Measurements from ENCODE around the gene SUGP1.
"Not testable (repeated sequence)": the region's sequence is repeated elsewhere in the genome, so short reads cannot be mapped to it uniquely, and the experiment has no call there.

The SUGP1 gene, protein sequence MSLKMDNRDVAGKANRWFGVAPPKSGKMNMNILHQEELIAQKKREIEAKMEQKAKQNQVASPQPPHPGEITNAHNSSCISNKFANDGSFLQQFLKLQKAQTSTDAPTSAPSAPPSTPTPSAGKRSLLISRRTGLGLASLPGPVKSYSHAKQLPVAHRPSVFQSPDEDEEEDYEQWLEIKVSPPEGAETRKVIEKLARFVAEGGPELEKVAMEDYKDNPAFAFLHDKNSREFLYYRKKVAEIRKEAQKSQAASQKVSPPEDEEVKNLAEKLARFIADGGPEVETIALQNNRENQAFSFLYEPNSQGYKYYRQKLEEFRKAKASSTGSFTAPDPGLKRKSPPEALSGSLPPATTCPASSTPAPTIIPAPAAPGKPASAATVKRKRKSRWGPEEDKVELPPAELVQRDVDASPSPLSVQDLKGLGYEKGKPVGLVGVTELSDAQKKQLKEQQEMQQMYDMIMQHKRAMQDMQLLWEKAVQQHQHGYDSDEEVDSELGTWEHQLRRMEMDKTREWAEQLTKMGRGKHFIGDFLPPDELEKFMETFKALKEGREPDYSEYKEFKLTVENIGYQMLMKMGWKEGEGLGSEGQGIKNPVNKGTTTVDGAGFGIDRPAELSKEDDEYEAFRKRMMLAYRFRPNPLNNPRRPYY

DNA sequence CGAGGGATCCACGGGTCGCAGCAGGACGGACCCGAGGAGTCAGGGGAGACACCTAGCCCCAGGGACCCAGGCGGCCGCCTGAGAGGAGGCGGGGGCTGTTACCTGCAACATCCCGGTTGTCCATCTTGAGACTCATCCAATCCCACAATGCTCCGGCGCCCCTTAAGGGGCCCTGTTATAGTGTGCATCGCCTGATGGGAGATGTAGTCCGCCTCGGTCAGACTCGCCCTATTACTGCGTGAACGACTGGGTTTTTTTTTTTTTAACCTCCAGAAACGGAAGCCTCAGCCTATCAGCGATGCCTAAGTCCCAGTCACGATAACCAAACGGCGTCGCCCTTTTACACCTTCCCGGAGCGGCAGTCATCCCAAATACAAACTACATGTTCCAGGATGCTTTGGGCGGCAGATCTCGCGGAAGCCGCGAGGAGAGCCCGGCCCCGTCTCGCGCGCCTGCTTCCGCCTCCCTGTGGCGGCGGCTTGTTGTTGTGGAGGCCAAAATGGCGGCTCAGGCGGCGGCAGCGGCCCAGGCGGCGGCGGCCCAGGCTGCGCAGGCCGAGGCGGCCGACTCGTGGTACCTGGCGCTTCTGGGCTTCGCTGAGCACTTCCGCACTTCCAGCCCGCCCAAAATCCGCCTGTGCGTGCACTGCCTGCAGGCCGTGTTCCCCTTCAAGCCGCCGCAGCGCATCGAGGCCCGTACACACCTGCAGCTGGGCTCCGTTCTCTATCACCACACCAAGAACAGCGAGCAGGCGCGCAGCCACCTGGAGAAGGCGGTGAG is at the start of gene SUGP1, which contains the start of gene MAU2:
Gene SUGP1, minus strand, starts transcription at position 149 of the 780 bp plus-strand sequence. Its CDS starts 13 bp downstream, at position 136.
Gene MAU2, plus strand, starts transcription at position 469 of the 780 bp plus-strand sequence. Its CDS starts 31 bp downstream, at position 500.
- DNase-seq: peak; percentile 89 to 98

GRCh38 chr19:19368087-19368486 is 47.8 kb upstream of the SUGP1 start:
- DNase-seq: no peak

- peak; percentile 28 to 70 for DNase-seq
Measured at GRCh38 chr19:19366434-19367396, 46.4 kb upstream of the SUGP1 start.

- DNase-seq: no peak
Measured at GRCh38 chr19:19362075-19362474, 41.8 kb upstream of the SUGP1 start.

DNA sequence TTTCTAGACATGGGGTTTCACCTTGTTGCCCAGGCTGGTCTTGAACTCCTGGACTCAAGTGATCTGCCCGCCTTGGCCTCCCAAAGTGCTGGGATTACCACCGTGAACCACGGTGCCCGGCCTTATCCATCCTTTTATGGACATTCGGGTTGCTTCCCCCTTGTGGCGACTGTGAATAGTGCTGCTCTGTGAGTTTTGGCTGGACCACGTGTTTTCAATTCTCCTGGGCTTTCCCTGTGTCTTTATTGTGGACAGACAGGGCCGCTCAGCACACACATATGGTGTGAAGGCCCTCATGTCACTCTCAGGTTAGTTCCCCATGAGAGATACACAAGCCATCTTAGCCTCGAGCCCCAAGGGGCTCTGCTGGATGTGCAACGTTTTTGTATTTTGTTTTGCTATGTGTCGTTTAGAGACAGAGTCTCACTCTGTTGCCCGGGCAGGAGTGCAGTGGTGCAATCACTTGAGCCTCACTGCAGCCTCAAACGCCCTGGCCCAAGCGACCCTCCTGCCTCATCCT is 40.8 kb upstream of the SUGP1 start:
- DNase-seq: peak; percentile 76 to 93

- no peak for DNase-seq
Measured at GRCh38 chr19:19356901-19357566, 36.7 kb upstream of the SUGP1 start.

GRCh38 chr19:19356500-19356899 is 36.2 kb upstream of the SUGP1 start:
- DNase-seq: no peak

DNA sequence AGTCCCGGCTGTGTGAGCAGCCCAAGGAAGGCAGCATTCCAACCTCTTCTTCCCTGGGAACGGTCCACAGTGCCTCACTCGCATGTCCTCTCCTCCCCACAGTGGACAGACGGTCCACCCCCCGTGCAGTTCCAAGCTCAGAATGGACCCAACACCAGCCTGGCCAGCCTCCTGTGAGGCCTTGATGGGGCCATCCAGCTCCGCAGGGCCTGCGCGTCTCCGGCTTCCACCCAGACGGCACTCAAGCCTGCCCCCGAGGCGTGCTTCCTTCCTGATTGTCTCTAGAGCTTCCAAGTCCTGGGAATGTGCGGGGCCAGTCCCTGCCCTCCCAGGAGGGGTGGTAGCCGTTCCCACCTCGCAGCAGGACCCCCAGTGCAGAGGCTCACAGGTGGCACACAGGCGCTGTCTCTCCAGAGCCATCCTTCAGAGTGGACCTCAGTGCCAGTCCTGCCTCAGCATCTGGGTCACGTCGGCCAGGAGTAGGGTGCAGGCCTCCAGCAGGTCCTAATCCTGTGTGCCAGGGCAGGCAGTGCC is 35.4 kb upstream of the SUGP1 start:
- DNase-seq: no peak

GRCh38 chr19:19354932-19355331 is 34.6 kb upstream of the SUGP1 start:
- no peak for DNase-seq

GRCh38 chr19:19354007-19354406 is 33.7 kb upstream of the SUGP1 start:
- no peak for DNase-seq

DNA sequence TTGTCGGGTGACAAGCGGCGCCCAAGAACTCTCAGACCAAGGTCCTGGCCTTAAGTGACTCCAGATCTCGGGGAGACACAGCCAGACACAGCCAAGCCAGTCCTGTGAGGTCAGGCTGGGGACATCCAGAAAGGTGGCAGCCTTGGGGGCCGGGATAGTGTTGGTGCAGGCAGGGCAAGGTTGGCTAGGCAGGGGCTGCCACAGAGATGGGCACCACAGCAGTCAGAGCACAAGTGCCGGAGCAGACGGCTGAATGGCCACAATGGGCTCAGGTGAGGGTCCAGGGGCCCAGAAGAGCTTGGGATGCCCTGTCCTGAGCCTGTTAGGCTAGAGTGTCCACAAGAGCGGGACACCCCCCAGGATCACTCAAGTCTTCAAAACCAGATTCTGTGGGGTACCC is 32.5 kb upstream of the SUGP1 start:
- DNase-seq: no peak

- not testable (repeated sequence) for DNase-seq
Measured at GRCh38 chr19:19350756-19351155, 30.4 kb upstream of the SUGP1 start.

DNA sequence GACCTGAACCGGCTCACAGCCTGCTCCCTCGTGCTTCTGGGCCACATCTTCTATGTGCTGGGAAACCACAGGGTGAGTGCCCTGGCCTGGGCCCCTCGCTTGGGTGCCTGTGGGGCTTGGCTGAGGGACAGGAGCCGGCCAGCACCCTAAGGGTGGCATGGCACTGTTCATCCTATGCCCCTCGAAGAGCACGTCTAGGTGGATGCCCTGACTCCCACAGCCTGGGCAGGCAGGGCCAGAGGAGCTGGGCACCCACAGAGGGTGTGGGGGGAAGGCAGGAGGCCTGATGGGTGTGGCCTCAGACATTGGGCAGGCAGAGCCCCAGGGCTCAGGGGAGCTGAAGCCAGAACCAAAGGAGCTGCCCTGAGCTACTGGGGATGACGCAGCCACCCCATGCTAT is 29.1 kb upstream of the SUGP1 start:
- DNase-seq: no peak

GRCh38 chr19:19348266-19348665 is 28.0 kb upstream of the SUGP1 start:
- no peak for DNase-seq

DNA sequence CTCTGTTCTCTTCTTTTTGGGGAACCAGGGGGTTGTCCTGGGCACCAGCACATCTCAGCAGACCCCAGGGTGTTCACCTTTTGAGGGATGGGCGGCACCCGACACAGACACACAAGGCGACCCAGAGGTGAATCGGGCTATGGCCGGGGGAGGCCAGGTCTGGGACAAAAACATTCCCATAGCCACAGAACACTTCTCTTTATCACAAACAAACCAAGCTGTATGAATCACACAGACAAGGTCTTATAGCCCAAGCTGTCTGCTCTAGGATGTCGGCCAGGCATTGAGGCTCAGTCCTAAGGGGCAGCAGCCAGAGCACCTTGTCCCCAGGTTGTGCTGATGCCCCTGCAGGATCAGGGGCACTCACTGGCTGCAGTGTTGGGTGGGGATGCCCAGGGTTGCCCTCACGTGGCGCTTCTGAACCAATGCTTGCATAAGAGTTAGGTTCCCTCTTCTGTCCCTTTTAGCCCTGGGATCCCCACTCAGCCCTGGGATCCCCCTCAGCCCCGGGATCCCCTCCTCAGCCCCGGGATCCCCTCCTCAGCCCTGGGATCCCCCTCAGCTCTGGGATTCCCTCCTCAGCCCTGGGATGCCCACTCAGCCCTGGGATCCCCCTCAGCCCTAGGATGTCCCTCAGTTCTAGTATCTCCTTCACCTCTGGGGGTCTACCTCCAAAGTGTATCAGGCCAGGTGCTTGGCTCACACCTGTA is 27.2 kb upstream of the SUGP1 start:
- no peak for DNase-seq

GRCh38 chr19:19345970-19346369 is 25.7 kb upstream of the SUGP1 start:
- no peak for DNase-seq

GRCh38 chr19:19345232-19345631 is 24.9 kb upstream of the SUGP1 start:
- no peak for DNase-seq

GRCh38 chr19:19343762-19344161 is 23.5 kb upstream of the SUGP1 start:
- no peak for DNase-seq

DNA sequence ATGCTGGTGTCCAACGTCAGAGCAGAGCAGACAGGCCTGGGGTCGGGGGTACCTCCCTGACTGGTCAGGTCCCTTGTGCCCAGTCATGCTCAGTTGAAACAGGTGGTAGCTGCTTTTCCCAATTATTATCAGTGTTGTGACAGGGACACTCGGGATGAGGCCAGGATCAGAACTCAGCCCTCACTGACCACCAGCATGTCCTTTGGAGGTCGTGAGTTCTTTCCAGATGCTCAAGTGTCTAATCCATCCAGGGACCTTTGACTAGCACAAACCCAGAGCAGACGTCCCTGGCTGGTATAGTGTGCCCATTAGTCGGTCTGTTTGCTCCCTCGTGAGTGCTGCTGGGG is 22.7 kb upstream of the SUGP1 start:
- DNase-seq: no peak
